Neural cell (in vitro differentiated cells): Measurements from ENCODE around the gene EFHD1. TPM values are rescaled to one million over a fixed set of nuclear protein-coding genes. Genes with fewer than 3 reads are reported as not detected.

Source experiments
- H2AFZ ChIP-seq: fragments of 200-600, 300-800 bp; sonication (generic), shearing (Covaris generic); 2 replicates; pipeline ENCODE4 v1.6.0; 2014; ENCODE audit warnings: low read depth, mild to moderate bottlenecking, antibody characterized with exemption, low read length, moderate library complexity
- H3F3A ChIP-seq: fragments of 200-600 bp; shearing (Covaris generic); 2 replicates; pipeline ENCODE4 v1.6.1; 2016; ENCODE audit warnings: mild to moderate bottlenecking, moderate library complexity, mixed read lengths, antibody characterized with exemption, low read length; ENCODE audit not compliant: insufficient read depth, poor library complexity, severe bottlenecking
- H3K27ac ChIP-seq: fragments of 200-600, 300-800 bp; sonication (generic), shearing (Covaris generic); 2 replicates; pipeline ENCODE4 v1.5.1; 2014; ENCODE audit warnings: mild to moderate bottlenecking, low read length, moderate library complexity
- H3K27me3 ChIP-seq: fragments of 300-800, 200-600 bp; sonication (generic), shearing (Covaris generic); 2 replicates; pipeline ENCODE4 v1.6.0; 2014; ENCODE audit warnings: mild to moderate bottlenecking, low read depth, low read length, moderate library complexity; ENCODE audit not compliant: insufficient read depth
- H3K36me3 ChIP-seq: fragments of 300-800, 200-600 bp; sonication (generic), shearing (Covaris generic); 2 replicates; pipeline ENCODE4 v1.5.1; 2014; ENCODE audit warnings: mild to moderate bottlenecking, antibody characterized with exemption, low read length, moderate library complexity; ENCODE audit not compliant: insufficient read depth
- H3K4me2 ChIP-seq: fragments of 300-800, 200-600 bp; sonication (generic), shearing (Covaris generic); 2 replicates; pipeline ENCODE4 v1.6.0; 2014; ENCODE audit warnings: mild to moderate bottlenecking, low read length
- H3K4me3 ChIP-seq: fragments of 300-800, 200-600 bp; sonication (generic), shearing (Covaris generic); 2 replicates; pipeline ENCODE4 v1.5.1; 2014; ENCODE audit warnings: mild to moderate bottlenecking, low read length, moderate library complexity
- H3K79me2 ChIP-seq: fragments of 200-600 bp; shearing (Covaris generic); replicated peaks from 2 replicates; pipeline ENCODE4 v1.6.0; 2014; ENCODE audit warnings: mild to moderate bottlenecking, low read length, moderate library complexity; ENCODE audit not compliant: insufficient read depth
- H3K9ac ChIP-seq: fragments of 300-800, 200-600 bp; sonication (generic), shearing (Covaris generic); 2 replicates; pipeline ENCODE4 v1.6.1; 2016; ENCODE audit warnings: mild to moderate bottlenecking, low read length, mixed read lengths
- H3K9me2 ChIP-seq: fragments of 200-600 bp; shearing (Covaris generic); 2 replicates; pipeline ENCODE4 v1.6.1; 2016; ENCODE audit warnings: mild to moderate bottlenecking, low read length, mixed read lengths; ENCODE audit not compliant: insufficient read depth
- H3K9me3 ChIP-seq: fragments of 200-600, 300-800 bp; sonication (generic), shearing (Covaris generic); 2 replicates; pipeline ENCODE4 v1.6.1; 2016; ENCODE audit warnings: mild to moderate bottlenecking, mixed run types, low read length, moderate library complexity, mixed read lengths
- H4K20me1 ChIP-seq: fragments of 200-600 bp; shearing (Covaris generic); 2 replicates; pipeline ENCODE4 v1.6.1; 2016; ENCODE audit warnings: mild to moderate bottlenecking, mixed run types; ENCODE audit not compliant: insufficient read depth
- EP300 ChIP-seq: fragments of 450-650 bp; conservative IDR thresholded peaks from 2 replicates; pipeline ENCODE4 v1.6.1; 2014; ENCODE audit warnings: antibody characterized with exemption, mild to moderate bottlenecking, moderate library complexity; ENCODE audit not compliant: poor library complexity, severe bottlenecking
- EZH2 ChIP-seq: fragments of 200-600, 300-800 bp; shearing (Covaris generic), sonication (generic); IDR thresholded peaks from 2 replicates; pipeline ENCODE4 v1.6.1; 2014; ENCODE audit warnings: antibody characterized with exemption, low read length, borderline replicate concordance, mild to moderate bottlenecking; ENCODE audit not compliant: insufficient read depth, poor library complexity, severe bottlenecking
- MXI1 ChIP-seq: fragments of 450-650 bp; conservative IDR thresholded peaks from 2 replicates; pipeline ENCODE4 v1.6.1; 2014; ENCODE audit warnings: antibody characterized with exemption, mild to moderate bottlenecking; ENCODE audit not compliant: poor library complexity, severe bottlenecking
- POLR2AphosphoS5 ChIP-seq: IDR thresholded peaks from 2 replicates; pipeline ENCODE4 v1.6.1; 2012
- RAD21 ChIP-seq: fragments of 450-650 bp; conservative IDR thresholded peaks from 2 replicates; pipeline ENCODE4 v1.6.1; 2014; ENCODE audit warnings: antibody characterized with exemption, mild to moderate bottlenecking, moderate library complexity
- SMC3 ChIP-seq: fragments of 450-650 bp; conservative IDR thresholded peaks from 2 replicates; pipeline ENCODE4 v1.6.1; 2014; ENCODE audit warnings: antibody characterized with exemption, mild to moderate bottlenecking, moderate library complexity; ENCODE audit not compliant: poor library complexity
- TAF1 ChIP-seq: IDR thresholded peaks from 2 replicates; pipeline ENCODE4 v1.6.1; 2012; ENCODE audit warnings: low read depth
- polyA plus RNA-seq: library from polyadenylated mRNA; depleted of rRNA; stranded (reverse); fragments of >200 nt; gene quantifications from 2 replicates; pipeline ENCODE4 v1.2.3, GENCODE V29; 2014
- TF ChIP-seq, protein P1 (sequence below): IDR thresholded peaks from 2 replicates; pipeline ENCODE4 v1.6.1; 2012; ENCODE audit warnings: borderline replicate concordance
- TF ChIP-seq, protein P2 (sequence below): fragments of 450-650 bp; IDR thresholded peaks from 2 replicates; pipeline ENCODE4 v1.5.1; 2014; ENCODE audit warnings: antibody characterized with exemption, mild to moderate bottlenecking, moderate library complexity; ENCODE audit not compliant: poor library complexity, severe bottlenecking

Gene EFHD1
- polyA plus RNA-seq, 1 donor from 2014 or later: not detected

DNA sequence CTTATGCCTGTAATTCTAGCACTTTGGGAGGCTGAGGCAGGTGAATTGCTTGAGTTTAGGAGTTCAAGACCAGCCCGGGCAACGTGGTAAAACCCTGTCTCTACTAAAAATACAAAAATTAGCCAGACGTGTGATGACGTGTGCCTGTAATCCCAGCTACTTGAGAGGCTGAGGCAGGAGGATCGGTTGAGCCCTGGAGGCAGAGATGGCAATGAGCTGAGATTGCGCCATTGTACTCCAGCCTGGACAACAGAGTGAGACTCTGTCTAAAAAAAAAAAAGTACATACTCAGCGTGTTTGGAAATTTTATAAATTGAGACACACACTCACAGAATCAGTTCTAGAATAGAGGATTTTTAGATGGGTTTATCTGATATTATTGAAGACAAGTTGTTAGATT is 46.6 kb downstream of the EFHD1 start:
- TF ChIP-seq, protein P1, sequence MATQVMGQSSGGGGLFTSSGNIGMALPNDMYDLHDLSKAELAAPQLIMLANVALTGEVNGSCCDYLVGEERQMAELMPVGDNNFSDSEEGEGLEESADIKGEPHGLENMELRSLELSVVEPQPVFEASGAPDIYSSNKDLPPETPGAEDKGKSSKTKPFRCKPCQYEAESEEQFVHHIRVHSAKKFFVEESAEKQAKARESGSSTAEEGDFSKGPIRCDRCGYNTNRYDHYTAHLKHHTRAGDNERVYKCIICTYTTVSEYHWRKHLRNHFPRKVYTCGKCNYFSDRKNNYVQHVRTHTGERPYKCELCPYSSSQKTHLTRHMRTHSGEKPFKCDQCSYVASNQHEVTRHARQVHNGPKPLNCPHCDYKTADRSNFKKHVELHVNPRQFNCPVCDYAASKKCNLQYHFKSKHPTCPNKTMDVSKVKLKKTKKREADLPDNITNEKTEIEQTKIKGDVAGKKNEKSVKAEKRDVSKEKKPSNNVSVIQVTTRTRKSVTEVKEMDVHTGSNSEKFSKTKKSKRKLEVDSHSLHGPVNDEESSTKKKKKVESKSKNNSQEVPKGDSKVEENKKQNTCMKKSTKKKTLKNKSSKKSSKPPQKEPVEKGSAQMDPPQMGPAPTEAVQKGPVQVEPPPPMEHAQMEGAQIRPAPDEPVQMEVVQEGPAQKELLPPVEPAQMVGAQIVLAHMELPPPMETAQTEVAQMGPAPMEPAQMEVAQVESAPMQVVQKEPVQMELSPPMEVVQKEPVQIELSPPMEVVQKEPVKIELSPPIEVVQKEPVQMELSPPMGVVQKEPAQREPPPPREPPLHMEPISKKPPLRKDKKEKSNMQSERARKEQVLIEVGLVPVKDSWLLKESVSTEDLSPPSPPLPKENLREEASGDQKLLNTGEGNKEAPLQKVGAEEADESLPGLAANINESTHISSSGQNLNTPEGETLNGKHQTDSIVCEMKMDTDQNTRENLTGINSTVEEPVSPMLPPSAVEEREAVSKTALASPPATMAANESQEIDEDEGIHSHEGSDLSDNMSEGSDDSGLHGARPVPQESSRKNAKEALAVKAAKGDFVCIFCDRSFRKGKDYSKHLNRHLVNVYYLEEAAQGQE: no peak
- TF ChIP-seq, protein P2, sequence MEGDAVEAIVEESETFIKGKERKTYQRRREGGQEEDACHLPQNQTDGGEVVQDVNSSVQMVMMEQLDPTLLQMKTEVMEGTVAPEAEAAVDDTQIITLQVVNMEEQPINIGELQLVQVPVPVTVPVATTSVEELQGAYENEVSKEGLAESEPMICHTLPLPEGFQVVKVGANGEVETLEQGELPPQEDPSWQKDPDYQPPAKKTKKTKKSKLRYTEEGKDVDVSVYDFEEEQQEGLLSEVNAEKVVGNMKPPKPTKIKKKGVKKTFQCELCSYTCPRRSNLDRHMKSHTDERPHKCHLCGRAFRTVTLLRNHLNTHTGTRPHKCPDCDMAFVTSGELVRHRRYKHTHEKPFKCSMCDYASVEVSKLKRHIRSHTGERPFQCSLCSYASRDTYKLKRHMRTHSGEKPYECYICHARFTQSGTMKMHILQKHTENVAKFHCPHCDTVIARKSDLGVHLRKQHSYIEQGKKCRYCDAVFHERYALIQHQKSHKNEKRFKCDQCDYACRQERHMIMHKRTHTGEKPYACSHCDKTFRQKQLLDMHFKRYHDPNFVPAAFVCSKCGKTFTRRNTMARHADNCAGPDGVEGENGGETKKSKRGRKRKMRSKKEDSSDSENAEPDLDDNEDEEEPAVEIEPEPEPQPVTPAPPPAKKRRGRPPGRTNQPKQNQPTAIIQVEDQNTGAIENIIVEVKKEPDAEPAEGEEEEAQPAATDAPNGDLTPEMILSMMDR: no peak
- TF ChIP-seq RAD21 (no peak), EP300 (no peak), TAF1 (no peak), POLR2AphosphoS5 (no peak), SMC3 (no peak), MXI1 (no peak), EZH2 (no peak)
- Histone ChIP-seq H3K9ac (no peak overlapping the region), H2AFZ (no peak overlapping the region), H3K79me2 (no peaks in the 10 kb centered on the region), H3K27ac (no peak overlapping the region), H3K9me2 (no peaks in the 10 kb centered on the region), H3K4me2 (no peak overlapping the region), H3K4me3 (no peak overlapping the region), H3F3A (no peaks in the 10 kb centered on the region), H3K27me3 (no peaks in the 10 kb centered on the region), H3K36me3 (no peaks in the 10 kb centered on the region), H3K9me3 (no peaks in the 10 kb centered on the region), H4K20me1 (no peaks in the 10 kb centered on the region)

DNA sequence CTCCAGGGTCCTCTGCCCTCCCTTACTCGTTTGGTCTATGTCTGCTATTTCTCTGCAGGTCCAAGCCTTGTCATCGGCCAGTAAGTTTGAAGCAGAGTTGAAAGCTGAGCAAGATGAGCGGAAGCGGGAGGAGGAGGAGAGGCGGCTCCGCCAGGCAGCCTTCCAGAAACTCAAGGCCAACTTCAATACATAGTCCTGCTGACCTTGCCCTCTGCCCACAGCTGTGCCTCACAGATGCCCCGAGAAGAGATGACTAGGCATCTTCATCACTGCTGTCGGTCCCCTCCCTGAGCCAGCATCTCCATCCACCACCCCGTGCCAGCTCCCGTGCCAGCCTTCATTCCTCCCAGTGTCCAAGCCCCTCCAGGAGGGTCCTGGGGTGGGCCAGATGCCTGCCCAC is 48.1 kb downstream of the EFHD1 start:
- H3K79me2 ChIP-seq: no peaks in the 10 kb centered on the region
- no peaks in the 10 kb centered on the region for H3K9me2 ChIP-seq
- H3K9ac ChIP-seq: no peak overlapping the region
- no peaks in the 10 kb centered on the region for H3K9me3 ChIP-seq
- TF ChIP-seq EP300 (no peak), EZH2 (no peak), MXI1 (no peak)
- TF ChIP-seq, protein P2: no peak
- TF ChIP-seq, protein P1: no peak
- H3K4me2 ChIP-seq: no peak overlapping the region
- H4K20me1 ChIP-seq: no peaks in the 10 kb centered on the region
- no peak overlapping the region for H3K4me3 ChIP-seq
- H3K27ac ChIP-seq: no peak overlapping the region
- no peaks in the 10 kb centered on the region for H3K36me3 ChIP-seq
- no peaks in the 10 kb centered on the region for H3F3A ChIP-seq
- no peaks in the 10 kb centered on the region for H3K27me3 ChIP-seq
- H2AFZ ChIP-seq: no peak overlapping the region
